Coronary artery (tissue), 2 donors: ENCODE measurements around the gene C3orf20.

Experiments used
- DNase-seq: peaks from one replicate; pipeline ENCODE4 v3.0.0-alpha.2; 2017; ENCODE audit warnings: low spot score
- H3K27ac ChIP-seq, 2 donors: fragments of 200-600 bp; sonication (generic); one replicate each; pipeline ENCODE4 v1.5.1; 2016 to 2019
- H3K4me3 ChIP-seq: fragments of 200-600 bp; sonication (generic); 2 replicates; pipeline ENCODE4 v1.5.1; 2016; ENCODE audit warnings: mild to moderate bottlenecking, moderate library complexity
- TF ChIP-seq, protein P1 (sequence below): fragments of 200-600 bp; sonication (generic); IDR thresholded peaks from one replicate; pipeline ENCODE4 v1.5.1; 2019; ENCODE audit warnings: antibody characterized with exemption

C3orf20 gene

DNA sequence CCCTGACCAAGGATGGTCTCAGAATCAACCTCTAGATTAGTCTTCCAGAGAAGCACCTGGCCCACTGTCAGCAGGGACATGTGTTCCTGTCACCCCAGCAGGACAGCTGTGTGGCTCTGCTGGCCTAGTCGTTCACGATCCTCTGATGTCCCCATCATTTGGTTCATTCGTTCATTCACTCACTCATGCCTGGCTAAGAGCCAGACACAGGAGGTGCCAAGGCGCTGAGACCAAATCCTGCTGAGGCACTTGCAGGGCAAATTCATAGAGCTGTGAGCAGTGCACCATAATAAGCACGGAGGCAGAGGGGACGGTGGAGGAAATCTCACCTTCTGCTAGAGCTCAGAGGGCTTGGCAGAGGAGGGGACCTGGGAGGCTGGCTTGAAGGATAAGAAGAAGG is 93.9 kb downstream of the C3orf20 start:
- Histone ChIP-seq H3K27ac (no peak overlapping the region), H3K4me3 (no peak overlapping the region)
- no peak for DNase-seq
- TF ChIP-seq, protein P1, sequence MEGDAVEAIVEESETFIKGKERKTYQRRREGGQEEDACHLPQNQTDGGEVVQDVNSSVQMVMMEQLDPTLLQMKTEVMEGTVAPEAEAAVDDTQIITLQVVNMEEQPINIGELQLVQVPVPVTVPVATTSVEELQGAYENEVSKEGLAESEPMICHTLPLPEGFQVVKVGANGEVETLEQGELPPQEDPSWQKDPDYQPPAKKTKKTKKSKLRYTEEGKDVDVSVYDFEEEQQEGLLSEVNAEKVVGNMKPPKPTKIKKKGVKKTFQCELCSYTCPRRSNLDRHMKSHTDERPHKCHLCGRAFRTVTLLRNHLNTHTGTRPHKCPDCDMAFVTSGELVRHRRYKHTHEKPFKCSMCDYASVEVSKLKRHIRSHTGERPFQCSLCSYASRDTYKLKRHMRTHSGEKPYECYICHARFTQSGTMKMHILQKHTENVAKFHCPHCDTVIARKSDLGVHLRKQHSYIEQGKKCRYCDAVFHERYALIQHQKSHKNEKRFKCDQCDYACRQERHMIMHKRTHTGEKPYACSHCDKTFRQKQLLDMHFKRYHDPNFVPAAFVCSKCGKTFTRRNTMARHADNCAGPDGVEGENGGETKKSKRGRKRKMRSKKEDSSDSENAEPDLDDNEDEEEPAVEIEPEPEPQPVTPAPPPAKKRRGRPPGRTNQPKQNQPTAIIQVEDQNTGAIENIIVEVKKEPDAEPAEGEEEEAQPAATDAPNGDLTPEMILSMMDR, result no peak

DNA sequence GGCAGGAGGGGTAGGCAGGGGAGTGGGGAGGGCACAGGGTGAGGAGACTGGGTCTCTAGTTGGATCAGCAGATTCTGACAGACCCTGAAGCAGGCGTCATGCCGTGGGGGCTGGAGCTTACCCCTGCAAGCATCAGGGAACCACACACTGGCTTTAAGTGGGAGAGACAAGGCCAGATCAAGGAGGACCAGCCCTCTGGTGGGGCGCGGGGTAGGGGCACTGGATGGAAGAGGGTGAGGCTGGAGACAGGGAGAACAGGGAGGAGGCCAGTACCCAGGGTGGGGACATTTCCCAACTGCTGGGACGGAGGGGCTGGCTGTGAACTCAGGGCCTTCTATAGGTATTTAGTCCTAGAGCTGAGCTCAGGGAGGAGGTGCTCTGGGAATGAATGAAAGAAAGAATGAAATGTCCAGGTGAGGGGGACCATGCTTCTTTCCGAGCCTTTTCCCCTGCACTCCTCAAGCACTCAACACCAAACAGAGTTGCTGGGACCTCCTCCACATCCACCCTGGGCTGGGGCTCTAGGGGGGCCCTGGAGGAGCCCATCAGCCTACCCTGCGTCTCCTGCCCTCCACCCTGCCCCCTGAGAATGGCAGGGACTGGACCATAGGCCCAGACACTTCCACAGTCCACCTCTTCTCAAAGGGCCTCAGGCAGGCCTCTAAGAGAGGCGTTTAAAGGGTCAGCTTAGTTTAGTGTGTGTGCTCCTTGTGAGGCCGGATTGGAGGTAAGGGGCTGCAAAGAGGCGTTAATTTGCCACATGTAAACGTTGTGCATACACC is 94.8 kb downstream of the C3orf20 start:
- no peak overlapping the region for H3K4me3 ChIP-seq
- H3K27ac ChIP-seq, result no peak overlapping the region
- DNase-seq, result peak; percentile 62
- TF ChIP-seq, protein P1, result no peak

DNA sequence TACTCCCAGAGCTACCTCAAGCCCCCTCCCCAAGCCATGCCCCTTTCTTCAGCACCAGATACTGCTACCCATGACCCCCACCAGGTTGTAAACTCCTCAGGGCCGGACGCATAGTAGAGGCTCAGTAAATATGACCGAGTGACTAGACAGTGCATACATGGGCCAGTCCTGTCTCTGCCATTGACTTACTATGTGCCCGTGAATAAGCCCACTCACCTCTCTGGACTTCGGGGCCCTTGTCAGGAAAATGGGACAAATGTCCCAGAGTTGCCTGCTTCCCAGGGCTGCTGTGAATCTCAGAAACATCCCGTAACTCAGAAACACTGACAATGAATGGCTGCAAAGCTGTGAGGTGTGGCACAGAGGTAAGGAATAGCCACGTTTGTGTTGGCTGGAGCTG is 95.7 kb downstream of the C3orf20 start:
- TF ChIP-seq, protein P1, result no peak
- DNase-seq, result no peak
- no peak overlapping the region for H3K27ac ChIP-seq
- no peak overlapping the region for H3K4me3 ChIP-seq

DNA sequence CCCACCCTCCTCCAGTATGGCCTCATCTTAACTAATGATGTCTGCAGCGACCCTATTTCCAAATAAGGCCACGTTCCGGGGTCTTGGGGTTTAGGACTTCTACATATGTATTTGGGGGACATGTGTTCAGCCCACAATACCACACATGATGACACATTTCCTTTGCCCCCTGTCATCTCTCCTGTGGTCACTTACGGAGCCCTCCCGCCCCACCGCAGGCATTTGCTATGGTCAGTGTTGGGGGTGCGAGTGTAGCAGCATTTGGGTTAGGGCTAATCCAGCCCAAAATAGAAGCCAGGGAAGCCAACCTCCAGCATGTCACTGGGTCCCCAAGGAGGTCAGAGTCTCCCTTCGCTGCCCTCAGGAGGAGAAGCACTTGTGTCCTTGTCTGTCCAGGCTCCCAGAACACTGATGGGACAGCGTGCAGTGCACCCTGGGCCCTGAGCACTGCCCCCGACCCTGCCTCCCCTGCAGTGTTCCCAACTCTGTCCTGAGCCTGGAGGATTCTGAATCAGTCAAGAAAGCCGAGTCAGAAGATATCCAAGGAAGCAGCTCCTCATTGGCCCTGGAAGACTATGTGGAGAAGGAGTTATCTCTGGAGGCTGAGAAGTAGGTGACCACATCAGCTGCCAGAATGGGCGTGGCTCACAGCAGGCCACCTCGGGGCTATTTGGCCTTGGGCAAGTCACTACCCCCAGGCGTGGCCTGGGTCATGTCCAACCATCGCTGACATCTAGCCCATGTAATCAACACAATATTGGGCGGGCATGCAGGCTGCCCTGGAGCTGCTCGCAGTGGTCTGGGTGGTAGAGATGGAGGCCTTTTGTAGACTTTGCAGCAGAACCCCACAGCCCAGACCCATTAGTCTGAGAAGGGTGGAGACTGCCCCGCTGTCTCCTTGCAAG is 96.9 kb downstream of the C3orf20 start:
- Histone ChIP-seq H3K4me3 (no peak overlapping the region), H3K27ac (no peak overlapping the region)
- DNase-seq, result peak; percentile 58
- TF ChIP-seq, protein P1, result no peak

DNA sequence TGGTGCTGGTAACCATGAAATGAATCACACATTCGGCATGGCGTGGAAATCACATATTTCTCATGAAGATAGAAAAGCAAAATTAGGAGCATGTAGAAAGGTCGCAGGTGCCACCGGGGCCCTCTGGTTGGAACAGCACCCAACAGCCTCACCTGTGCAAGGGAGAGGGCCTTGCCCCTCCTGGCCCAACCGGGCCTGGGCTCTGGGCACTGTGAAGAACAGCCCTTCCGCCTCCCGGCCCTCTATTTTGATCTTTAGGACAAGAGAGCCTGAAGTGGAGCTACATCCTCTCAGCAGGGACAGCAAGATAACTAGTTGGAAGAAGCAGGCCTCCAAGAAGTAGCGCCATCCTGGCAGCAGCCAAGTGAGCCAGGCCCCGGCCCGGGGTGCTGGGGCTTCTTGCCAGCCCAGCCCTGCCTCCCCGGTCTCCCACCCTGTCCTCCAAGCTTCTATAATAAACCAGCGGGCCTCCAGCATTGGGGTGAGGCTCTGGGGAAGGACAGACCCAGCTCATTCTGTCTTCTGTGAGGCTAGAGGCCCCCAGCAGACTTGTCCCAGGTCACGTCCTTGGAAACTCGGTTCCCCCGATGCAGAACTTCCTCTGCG is 97.7 kb downstream of the C3orf20 start:
- TF ChIP-seq, protein P1, result no peak
- H3K27ac ChIP-seq, result no peak overlapping the region
- no peak overlapping the region for H3K4me3 ChIP-seq
- peak; percentile 36 for DNase-seq

DNA sequence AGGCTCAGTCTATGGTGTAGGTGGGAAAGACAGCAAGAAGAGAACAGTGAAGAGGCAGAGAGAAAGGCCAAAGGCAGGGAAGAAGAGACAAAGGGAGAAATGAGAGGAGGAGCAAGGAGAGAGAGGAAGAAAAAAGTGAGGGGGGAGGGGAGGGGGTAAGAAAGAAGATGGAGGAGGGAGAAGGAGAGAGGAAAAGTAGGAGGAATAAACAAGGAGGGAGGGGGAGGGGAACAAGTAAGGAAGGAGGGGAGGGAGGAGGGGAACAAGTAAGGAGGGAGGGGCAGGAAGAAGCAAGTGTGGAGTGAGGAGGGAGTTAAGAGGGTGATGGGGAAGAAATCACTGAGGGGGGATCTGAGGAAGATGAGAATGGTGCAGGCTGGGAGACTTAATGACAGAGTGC is 98.3 kb downstream of the C3orf20 start:
- DNase-seq, result no peak
- H3K27ac ChIP-seq, result no peak overlapping the region
- TF ChIP-seq, protein P1, result no peak
- no peak overlapping the region for H3K4me3 ChIP-seq
